ENCODE data around the gene MOSMO. TPM values are rescaled to one million over a fixed set of nuclear protein-coding genes. Genes with fewer than 3 reads are reported as not detected.
"Not testable (repeated sequence)": the region's sequence is repeated elsewhere in the genome, so short reads cannot be mapped to it uniquely, and the experiment has no call there.

Gene MOSMO
- total and polyA plus RNA-seq, 2 of the 13 experiments (the other 11 are each of a cell fraction or from before 2014, with no cell fraction given) = 26.7 to 32.6 TPM

- H3K79me2 ChIP-seq (ENCODE audit: insufficient read depth, low read length) = peaks cover 28% of the 10 kb centered on the region
- no peak for TF ChIP-seq ZNF264 (CRISPR knock-in tag; IDR thresholded peaks at IDR 0.05)
Measured at GRCh38 chr16:22034503-22034902, 26.6 kb downstream of the MOSMO start.

GRCh38 chr16:22035153-22035552 lies 27.2 kb downstream of the MOSMO start:
- H3K4me3 ChIP-seq (replicated peaks in 1 of 3; ENCODE audit: insufficient read depth in 1 of 3, low read depth in 2 of 3, low read length in 3 of 3) = no peak overlapping the region
- peaks cover 27% of the 10 kb centered on the region for H3K79me2 ChIP-seq (ENCODE audit: insufficient read depth, low read length)
- H4K20me1 ChIP-seq (ENCODE audit: insufficient read depth, low read length) = peaks cover 4% of the 10 kb centered on the region
- DNase-seq (ENCODE audit: low spot score) = no peak
- H2AFZ ChIP-seq (ENCODE audit: low read length) = no peak overlapping the region
- ChIA-PET POLR2A (no interaction called here), CTCF (ENCODE audit: low intra/inter-chr PET ratio, low total read pairs) (no interaction called here)
- H3K4me1 ChIP-seq (ENCODE audit: insufficient read depth, low read length) = peaks cover 19% of the 10 kb centered on the region
- ATAC-seq = no peak
- 99% methylated on average over 2 of the region's 2 CpGs for whole genome bisulfite sequencing (ENCODE audit: low lambda C conversion rate)
- H3K4me2 ChIP-seq (ENCODE audit: low read depth, low read length) = no peak overlapping the region
- in situ Hi-C loops (cut with HindIII; ENCODE audit: extremely low pct_ligation_motif_present, low pct_unique_long_range_greater_than_20kb) = no loop called here
- no peak overlapping the region for H3K9ac ChIP-seq (ENCODE audit: insufficient read depth, low read depth, low read length)
- intact Hi-C loops (cut with micrococcal nuclease; ENCODE audit: unreplicated experiment) = no loop called here
- no peak for FAIRE-seq
- H3K27ac ChIP-seq (ENCODE audit: extremely low read length, insufficient read depth, low read length) = no peak overlapping the region
- no peak for TF ChIP-seq ARHGAP35 (CRISPR knock-in tag; IDR thresholded peaks at IDR 0.05; ENCODE audit: borderline replicate concordance)
- TF ChIP-seq RBM22 (optimal IDR thresholded peaks at IDR 0.05; ENCODE audit: low read length) = peak; percentile 57
- no peaks in the 10 kb centered on the region for H3K9me3 ChIP-seq (ENCODE audit: low read length)
- BruUV-seq (replicated peaks) = no TSS peak
- peaks cover 7 to 15% of the 10 kb centered on the region in 2 experiments for H3K36me3 ChIP-seq (replicated peaks in 1 of 2; ENCODE audit: control insufficient read depth in 1 of 2, insufficient read depth in 2 of 2, low read length in 2 of 2)
- no peaks in the 10 kb centered on the region for H3K27me3 ChIP-seq (ENCODE audit: control insufficient read depth in 1 of 2, insufficient read depth in 2 of 2, low read length in 2 of 2)

More at GRCh38 chr16:22034503-22034902, 26.6 kb downstream of the MOSMO start:
- Histone ChIP-seq H3K9ac (ENCODE audit: insufficient read depth, low read depth, low read length) (no peak overlapping the region), H4K20me1 (ENCODE audit: insufficient read depth, low read length) (peaks cover 5% of the 10 kb centered on the region), H3K27ac (ENCODE audit: extremely low read length, insufficient read depth, low read length) (no peak overlapping the region), H3K4me3 (replicated peaks in 1 of 3; ENCODE audit: insufficient read depth in 1 of 3, low read depth in 2 of 3, low read length in 3 of 3) (no peak overlapping the region), H3K4me2 (ENCODE audit: low read depth, low read length) (no peak overlapping the region), H3K27me3 (ENCODE audit: control insufficient read depth in 1 of 2, insufficient read depth in 2 of 2, low read length in 2 of 2) (no peaks in the 10 kb centered on the region), H3K9me3 (ENCODE audit: low read length) (no peaks in the 10 kb centered on the region), H3K4me1 (ENCODE audit: insufficient read depth, low read length) (peaks cover 25% of the 10 kb centered on the region), H3K36me3 (replicated peaks in 1 of 2; ENCODE audit: control insufficient read depth in 1 of 2, insufficient read depth in 2 of 2, low read length in 2 of 2) (peaks cover 7 to 15% of the 10 kb centered on the region in 2 experiments), H2AFZ (ENCODE audit: low read length) (no peak overlapping the region)
- no TSS peak for BruUV-seq (replicated peaks)
- DNase-seq (ENCODE audit: low spot score) = no peak
- ATAC-seq = no peak
- intact Hi-C loops (cut with micrococcal nuclease; ENCODE audit: unreplicated experiment) (no loop called here), in situ Hi-C loops (cut with HindIII; ENCODE audit: extremely low pct_ligation_motif_present, low pct_unique_long_range_greater_than_20kb) (no loop called here)
- POLR2A ChIA-PET = no interaction called here
- no peak for FAIRE-seq
- CTCF ChIA-PET (ENCODE audit: low intra/inter-chr PET ratio, low total read pairs) = no interaction called here
- WGBS (ENCODE audit: low lambda C conversion rate) = over 99% methylated on average over 3 of the region's 3 CpGs

GRCh38 chr16:22043882-22044281 lies 36.0 kb downstream of the MOSMO start:
- ATAC-seq; H3K4me1 ChIP-seq (ENCODE audit: insufficient read depth, low read length); H3K36me3 ChIP-seq (replicated peaks in 1 of 2; ENCODE audit: control insufficient read depth in 1 of 2, insufficient read depth in 2 of 2, low read length in 2 of 2); FAIRE-seq; CTCF ChIA-PET (ENCODE audit: low intra/inter-chr PET ratio, low total read pairs); H4K20me1 ChIP-seq (ENCODE audit: insufficient read depth, low read length); H3K9me3 ChIP-seq (ENCODE audit: low read length); intact Hi-C loops (cut with micrococcal nuclease; ENCODE audit: unreplicated experiment); H3K27me3 ChIP-seq (ENCODE audit: control insufficient read depth in 1 of 2, insufficient read depth in 2 of 2, low read length in 2 of 2); H2AFZ ChIP-seq (ENCODE audit: low read length); BruUV-seq (replicated peaks); POLR2A ChIA-PET; H3K9ac ChIP-seq (ENCODE audit: insufficient read depth, low read depth, low read length); H3K27ac ChIP-seq (ENCODE audit: extremely low read length, insufficient read depth, low read length); in situ Hi-C loops (cut with HindIII; ENCODE audit: extremely low pct_ligation_motif_present, low pct_unique_long_range_greater_than_20kb); H3K79me2 ChIP-seq (ENCODE audit: insufficient read depth, low read length); H3K4me2 ChIP-seq (ENCODE audit: low read depth, low read length); H3K4me3 ChIP-seq (replicated peaks in 1 of 3; ENCODE audit: insufficient read depth in 1 of 3, low read depth in 2 of 3, low read length in 3 of 3); DNase-seq (ENCODE audit: low spot score): not testable (repeated sequence)
- WGBS (ENCODE audit: low lambda C conversion rate) = 96% methylated on average over 3 of the region's 3 CpGs

DNA sequence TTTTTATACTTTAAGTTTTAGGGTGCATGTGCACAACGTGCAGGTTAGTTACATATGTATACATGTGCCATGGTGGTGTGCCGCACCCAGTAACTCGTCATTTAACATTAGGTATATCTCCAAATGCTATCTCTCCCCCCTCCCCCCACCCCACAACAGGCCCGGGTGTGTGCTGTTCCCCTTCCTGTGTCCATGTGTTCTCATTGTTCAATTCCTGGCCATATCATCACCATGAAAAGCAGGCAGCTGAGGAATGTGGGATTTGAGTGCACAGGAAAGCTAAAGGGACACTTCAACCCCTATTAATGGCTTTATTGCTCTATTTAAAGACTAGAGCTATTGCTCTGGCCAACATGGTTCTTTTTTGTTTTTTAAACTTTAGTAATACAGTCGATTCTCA lies 38.0 kb downstream of the MOSMO start:
- H2AFZ ChIP-seq (ENCODE audit: low read length); H3K36me3 ChIP-seq (replicated peaks in 1 of 2; ENCODE audit: control insufficient read depth in 1 of 2, insufficient read depth in 2 of 2, low read length in 2 of 2); H3K9me3 ChIP-seq (ENCODE audit: low read length); ATAC-seq; POLR2A ChIA-PET; CTCF ChIA-PET (ENCODE audit: low intra/inter-chr PET ratio, low total read pairs); intact Hi-C loops (cut with micrococcal nuclease; ENCODE audit: unreplicated experiment); DNase-seq (ENCODE audit: low spot score); H3K9ac ChIP-seq (ENCODE audit: insufficient read depth, low read depth, low read length); FAIRE-seq; BruUV-seq (replicated peaks); H4K20me1 ChIP-seq (ENCODE audit: insufficient read depth, low read length); H3K27ac ChIP-seq (ENCODE audit: extremely low read length, insufficient read depth, low read length); H3K4me3 ChIP-seq (replicated peaks in 1 of 3; ENCODE audit: insufficient read depth in 1 of 3, low read depth in 2 of 3, low read length in 3 of 3); in situ Hi-C loops (cut with HindIII; ENCODE audit: extremely low pct_ligation_motif_present, low pct_unique_long_range_greater_than_20kb); H3K4me1 ChIP-seq (ENCODE audit: insufficient read depth, low read length); H3K27me3 ChIP-seq (ENCODE audit: control insufficient read depth in 1 of 2, insufficient read depth in 2 of 2, low read length in 2 of 2); H3K4me2 ChIP-seq (ENCODE audit: low read depth, low read length); H3K79me2 ChIP-seq (ENCODE audit: insufficient read depth, low read length): not testable (repeated sequence)
- 79% methylated on average over 5 of the region's 5 CpGs for WGBS (ENCODE audit: low lambda C conversion rate)

Measured in HepG2 (cell line).